MM.1S (cell line): Measurements from ENCODE around the gene TEX48.

Experiments
- EZH2phosphoT487 ChIP-seq: fragments of 300-600 bp; sonication (generic); IDR thresholded peaks from 2 replicates; pipeline ENCODE4 v1.6.1; 2018; ENCODE audit warnings: antibody characterized with exemption, low read length
- TF ChIP-seq, protein P1 (sequence below): fragments of 300-600 bp; sonication (generic); IDR thresholded peaks from 2 replicates; pipeline ENCODE4 v1.5.1; 2016; ENCODE audit warnings: antibody characterized with exemption, low read length, mixed read lengths

DNA sequence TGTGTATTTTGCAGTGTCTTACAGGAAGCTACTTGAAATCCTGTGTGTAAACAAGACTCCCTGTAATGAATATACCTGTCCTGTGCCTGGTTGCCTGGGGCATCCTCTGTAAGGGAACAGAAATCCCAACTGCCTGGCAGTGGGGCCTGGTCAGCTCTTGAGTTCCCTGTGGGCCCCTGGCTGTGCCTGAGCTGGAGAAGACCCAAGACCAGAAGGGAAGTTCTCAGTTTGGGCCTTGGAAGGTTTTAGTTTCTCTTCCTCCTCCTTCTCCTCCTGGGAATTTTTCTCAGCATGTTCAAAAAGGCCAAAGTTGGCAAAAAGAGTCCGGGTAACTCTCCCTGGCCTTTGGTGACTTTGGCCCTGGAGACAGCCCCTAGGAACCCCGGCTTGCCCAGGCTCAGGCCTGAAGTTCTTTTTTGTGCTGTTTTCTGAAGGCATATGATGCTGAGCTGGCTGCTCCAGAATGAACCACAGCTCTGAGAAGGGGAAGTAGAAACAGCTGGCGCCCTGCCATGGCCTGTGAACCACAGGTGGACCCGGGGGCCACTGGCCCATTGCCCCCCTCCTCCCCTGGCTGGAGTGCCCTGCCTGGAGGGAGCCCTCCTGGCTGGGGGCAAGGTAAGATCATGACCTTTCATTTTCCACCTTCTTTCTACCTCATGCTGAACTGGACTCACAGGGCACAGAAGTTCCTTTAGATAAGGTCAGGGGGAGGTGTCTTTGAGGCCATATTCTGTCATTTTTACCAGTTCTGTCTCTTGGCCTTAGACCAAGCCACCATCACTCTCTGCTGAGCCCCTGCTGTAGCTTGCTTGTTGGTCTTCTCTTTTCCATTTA is 65.1 kb downstream of the TEX48 start:
- TF ChIP-seq, protein P1, sequence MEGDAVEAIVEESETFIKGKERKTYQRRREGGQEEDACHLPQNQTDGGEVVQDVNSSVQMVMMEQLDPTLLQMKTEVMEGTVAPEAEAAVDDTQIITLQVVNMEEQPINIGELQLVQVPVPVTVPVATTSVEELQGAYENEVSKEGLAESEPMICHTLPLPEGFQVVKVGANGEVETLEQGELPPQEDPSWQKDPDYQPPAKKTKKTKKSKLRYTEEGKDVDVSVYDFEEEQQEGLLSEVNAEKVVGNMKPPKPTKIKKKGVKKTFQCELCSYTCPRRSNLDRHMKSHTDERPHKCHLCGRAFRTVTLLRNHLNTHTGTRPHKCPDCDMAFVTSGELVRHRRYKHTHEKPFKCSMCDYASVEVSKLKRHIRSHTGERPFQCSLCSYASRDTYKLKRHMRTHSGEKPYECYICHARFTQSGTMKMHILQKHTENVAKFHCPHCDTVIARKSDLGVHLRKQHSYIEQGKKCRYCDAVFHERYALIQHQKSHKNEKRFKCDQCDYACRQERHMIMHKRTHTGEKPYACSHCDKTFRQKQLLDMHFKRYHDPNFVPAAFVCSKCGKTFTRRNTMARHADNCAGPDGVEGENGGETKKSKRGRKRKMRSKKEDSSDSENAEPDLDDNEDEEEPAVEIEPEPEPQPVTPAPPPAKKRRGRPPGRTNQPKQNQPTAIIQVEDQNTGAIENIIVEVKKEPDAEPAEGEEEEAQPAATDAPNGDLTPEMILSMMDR: no peak
- no peak for TF ChIP-seq EZH2phosphoT487
